ENCODE measurements around the gene ATRNL1. TPM values are rescaled to one million over a fixed set of nuclear protein-coding genes. Genes with fewer than 3 reads are reported as not detected.

Gene ATRNL1
- total RNA-seq, 1 experiment from 2014 or later = 1.3 TPM

- H3K27ac ChIP-seq (ENCODE audit: low read depth, low read length) = no peak overlapping the region
- no peak overlapping the region for H3K9ac ChIP-seq (ENCODE audit: low read length)
- DNase-seq (ENCODE audit: low read depth, low spot score) = no peak
- H3K4me1 ChIP-seq (ENCODE audit: control insufficient read depth in 1 of 2, insufficient read depth in 2 of 2, low read length in 2 of 2) = no peaks in the 10 kb centered on the region
- ChIA-PET CTCF (no interaction called here), POLR2A (no interaction called here), RAD21 (ENCODE audit: low non-redundant PET in 1 of 2, low total read pairs in 2 of 2, uncharacterized antibody in 2 of 2, unreplicated experiment in 2 of 2) (no interaction called here)
- H3K9me2 ChIP-seq (ENCODE audit: insufficient read depth) = no peaks in the 10 kb centered on the region
- no peaks in the 10 kb centered on the region for H4K20me1 ChIP-seq (ENCODE audit: insufficient read depth)
- H3K4me2 ChIP-seq (ENCODE audit: low read length) = no peak overlapping the region
- TF ChIP-seq CEBPB (IDR thresholded peaks at IDR 0.05; ENCODE audit: low read depth) (no peak), YY1 (IDR thresholded peaks at IDR 0.05; ENCODE audit: extremely low read depth, insufficient replicate concordance, low read depth, low read length) (no peak), EZH2phosphoT487 (IDR thresholded peaks at IDR 0.05; ENCODE audit: borderline replicate concordance) (no peak), CBX3 (IDR thresholded peaks at IDR 0.05; ENCODE audit: low read depth) (no peak), ZBTB33 (IDR thresholded peaks at IDR 0.05; ENCODE audit: extremely low read depth, insufficient replicate concordance, low read length) (no peak), EGR1 (IDR thresholded peaks at IDR 0.05; ENCODE audit: low read depth) (no peak), SP1 (IDR thresholded peaks at IDR 0.05; ENCODE audit: low read depth) (no peak), EZH2 (IDR thresholded peaks at IDR 0.05) (no peak), FOSL1 (IDR thresholded peaks at IDR 0.05; ENCODE audit: low read depth) (no peak), POLR2AphosphoS5 (IDR thresholded peaks at IDR 0.05; ENCODE audit: low read depth, low read length) (no peak), REST (IDR thresholded peaks at IDR 0.05; ENCODE audit: low read depth) (no peak), CTCF (IDR thresholded peaks at IDR 0.05 in 2 of 3, conservative IDR thresholded peaks at IDR 0.05 in 1 of 3; ENCODE audit: borderline replicate concordance in 1 of 3, insufficient read depth in 1 of 3, low read depth in 2 of 3, low read length in 2 of 3) (no peak), ZNF274 (IDR thresholded peaks at IDR 0.05; ENCODE audit: low read depth, low read length) (no peak), ATF3 (IDR thresholded peaks at IDR 0.05) (no peak), POLR2A (IDR thresholded peaks at IDR 0.05; ENCODE audit: borderline replicate concordance, extremely low read depth, insufficient read depth, insufficient read length) (no peak), ZFX (IDR thresholded peaks at IDR 0.05) (no peak), ELF1 (IDR thresholded peaks at IDR 0.05; ENCODE audit: borderline replicate concordance, low read depth) (no peak), JUND (IDR thresholded peaks at IDR 0.05) (no peak)
- no peak overlapping the region for H3K4me3 ChIP-seq (replicated peaks in 1 of 2; ENCODE audit: low read depth in 1 of 2, low read length in 2 of 2)
- H2AFZ ChIP-seq (ENCODE audit: low read depth, low read length, poor library complexity, severe bottlenecking) = no peak overlapping the region
- intact Hi-C loops (cut with micrococcal nuclease) = no loop called here
- H3K27me3 ChIP-seq (ENCODE audit: insufficient read depth, low read length) = peaks cover 11% of the 10 kb centered on the region; the same call in 1 of the 2 replicates
- no peaks in the 10 kb centered on the region for H3K79me2 ChIP-seq (ENCODE audit: insufficient read depth, low read length)
- ATAC-seq = no peak
- no peaks in the 10 kb centered on the region for H3K9me3 ChIP-seq (ENCODE audit: control insufficient read depth in 1 of 2, insufficient read depth in 1 of 2, low read depth in 1 of 2, low read length in 2 of 2)
- no peaks in the 10 kb centered on the region for H3K36me3 ChIP-seq (ENCODE audit: control insufficient read depth in 1 of 2, insufficient read depth in 2 of 2, low read length in 2 of 2)
- no TSS peak for BruUV-seq (replicated peaks)
Observed at GRCh38 chr10:115045499-115045898, 47.7 kb upstream of the ATRNL1 start.
